Prostate gland (tissue), 2 donors: Measurements from ENCODE around the gene USP4.

Source experiments
- CTCF ChIP-seq, 4 experiments: fragments of 200-600 bp in 2 of 4; fragments of 450-650 bp in 2 of 4; sonication (generic) in 2 of 4; IDR thresholded peaks; 1 replicate in 3 of 4; 2 replicates in 1 of 4; pipeline ENCODE4 v1.5.1; 2016 to 2019; ENCODE audit warnings: antibody characterized with exemption in 4 of 4, mild to moderate bottlenecking in 2 of 4, moderate library complexity in 2 of 4
- POLR2A ChIP-seq: fragments of 450-650 bp; IDR thresholded peaks from one replicate; pipeline ENCODE4 v1.6.1; 2016; ENCODE audit warnings: antibody characterized with exemption, mild to moderate bottlenecking

GRCh38 chr3:49294343-49294742 is 45.5 kb downstream of the USP4 start:
- TF ChIP-seq POLR2A (no peak), CTCF (IDR thresholded peaks at IDR 0.05) (no peak)
